Measurements from ENCODE around the gene SHB.

DNA sequence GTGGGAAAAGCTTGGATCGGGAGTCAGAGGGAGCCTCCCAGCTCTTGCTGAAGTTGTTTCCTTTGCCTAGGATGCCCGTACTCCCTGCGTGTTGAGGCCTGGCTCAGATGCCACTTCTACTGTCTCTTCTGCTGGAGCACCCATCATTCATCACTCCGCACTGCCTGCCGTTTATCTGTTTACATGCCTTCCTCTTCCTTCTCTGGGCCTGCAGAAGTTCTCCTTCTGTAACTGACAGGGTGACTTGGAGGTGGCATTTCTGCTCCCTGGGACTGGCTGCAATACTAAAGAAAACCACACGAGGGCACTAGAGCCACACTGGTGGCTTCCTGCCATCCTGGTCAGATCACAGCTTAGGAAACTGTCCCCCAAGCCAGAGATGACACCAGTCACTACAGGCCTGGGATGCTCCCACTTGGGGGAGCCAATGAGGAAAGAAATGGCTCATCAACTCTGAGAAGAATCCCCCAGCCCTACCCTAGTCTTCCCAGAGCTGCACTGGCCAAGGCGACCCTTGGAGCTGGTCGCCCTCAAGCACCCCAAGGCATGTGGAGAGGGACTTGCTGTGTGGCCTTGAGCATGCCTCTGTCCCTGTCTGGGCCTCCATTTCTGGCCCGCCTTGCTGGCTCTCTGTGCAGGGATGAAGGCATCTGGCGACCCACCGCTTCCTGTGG is 155.4 kb downstream of the SHB start:
- TF ChIP-seq, protein P1, sequence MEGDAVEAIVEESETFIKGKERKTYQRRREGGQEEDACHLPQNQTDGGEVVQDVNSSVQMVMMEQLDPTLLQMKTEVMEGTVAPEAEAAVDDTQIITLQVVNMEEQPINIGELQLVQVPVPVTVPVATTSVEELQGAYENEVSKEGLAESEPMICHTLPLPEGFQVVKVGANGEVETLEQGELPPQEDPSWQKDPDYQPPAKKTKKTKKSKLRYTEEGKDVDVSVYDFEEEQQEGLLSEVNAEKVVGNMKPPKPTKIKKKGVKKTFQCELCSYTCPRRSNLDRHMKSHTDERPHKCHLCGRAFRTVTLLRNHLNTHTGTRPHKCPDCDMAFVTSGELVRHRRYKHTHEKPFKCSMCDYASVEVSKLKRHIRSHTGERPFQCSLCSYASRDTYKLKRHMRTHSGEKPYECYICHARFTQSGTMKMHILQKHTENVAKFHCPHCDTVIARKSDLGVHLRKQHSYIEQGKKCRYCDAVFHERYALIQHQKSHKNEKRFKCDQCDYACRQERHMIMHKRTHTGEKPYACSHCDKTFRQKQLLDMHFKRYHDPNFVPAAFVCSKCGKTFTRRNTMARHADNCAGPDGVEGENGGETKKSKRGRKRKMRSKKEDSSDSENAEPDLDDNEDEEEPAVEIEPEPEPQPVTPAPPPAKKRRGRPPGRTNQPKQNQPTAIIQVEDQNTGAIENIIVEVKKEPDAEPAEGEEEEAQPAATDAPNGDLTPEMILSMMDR (IDR thresholded peaks at IDR 0.05), result peak in 11 of 12 donors; percentile 92 to 99 (median 98)
- no peak for TF ChIP-seq POLR2A (IDR thresholded peaks at IDR 0.05)
